ENCODE results near the gene RGS7. TPM values are rescaled to one million over a fixed set of nuclear protein-coding genes. Genes with fewer than 3 reads are reported as not detected.
"Not testable (repeated sequence)": the region's sequence is repeated elsewhere in the genome, so short reads cannot be mapped to it uniquely, and the experiment has no call there.

RGS7 gene
- total RNA-seq, 1 donor from 2014 or later = 16.0 TPM

GRCh38 chr1:240976685-240977084 lies 380.3 kb downstream of the RGS7 start:
- H3K36me3 Mint-ChIP-seq (ENCODE audit: unreplicated experiment) = no peaks in the 10 kb centered on the region
- TF ChIP-seq CTCF (IDR thresholded peaks at IDR 0.05; ENCODE audit: partially characterized antibody, unreplicated experiment) = no peak
- no peaks in the 10 kb centered on the region for H3K9me3 Mint-ChIP-seq (ENCODE audit: unreplicated experiment)
- H3K4me1 Mint-ChIP-seq (ENCODE audit: low read depth, unreplicated experiment) = peaks cover 4% of the 10 kb centered on the region
- H3K4me3 Mint-ChIP-seq (ENCODE audit: unreplicated experiment) = no peak overlapping the region
- no peak for DNase-seq
- no peaks in the 10 kb centered on the region for H3K27me3 Mint-ChIP-seq (ENCODE audit: unreplicated experiment)
- no peak overlapping the region for H3K27ac Mint-ChIP-seq (ENCODE audit: unreplicated experiment)

- no peak overlapping the region for H3K27ac Mint-ChIP-seq (ENCODE audit: unreplicated experiment)
- DNase-seq = no peak
- TF ChIP-seq CTCF (IDR thresholded peaks at IDR 0.05; ENCODE audit: partially characterized antibody, unreplicated experiment) = no peak
- H3K4me1 Mint-ChIP-seq (ENCODE audit: low read depth, unreplicated experiment) = no peaks in the 10 kb centered on the region
- peaks cover 1% of the 10 kb centered on the region for H3K9me3 Mint-ChIP-seq (ENCODE audit: unreplicated experiment)
- no peaks in the 10 kb centered on the region for H3K27me3 Mint-ChIP-seq (ENCODE audit: unreplicated experiment)
- no peak overlapping the region for H3K4me3 Mint-ChIP-seq (ENCODE audit: unreplicated experiment)
- H3K36me3 Mint-ChIP-seq (ENCODE audit: unreplicated experiment) = no peaks in the 10 kb centered on the region
These were observed 383.1 kb downstream of the RGS7 start for GRCh38 chr1:240973875-240974274.

GRCh38 chr1:240972059-240972458 lies 384.9 kb downstream of the RGS7 start:
- not testable (repeated sequence) for H3K4me3 Mint-ChIP-seq (ENCODE audit: unreplicated experiment); H3K4me1 Mint-ChIP-seq (ENCODE audit: low read depth, unreplicated experiment); H3K36me3 Mint-ChIP-seq (ENCODE audit: unreplicated experiment); H3K27me3 Mint-ChIP-seq (ENCODE audit: unreplicated experiment); H3K27ac Mint-ChIP-seq (ENCODE audit: unreplicated experiment); H3K9me3 Mint-ChIP-seq (ENCODE audit: unreplicated experiment); DNase-seq

- Mint-ChIP-seq H3K4me3 (ENCODE audit: unreplicated experiment) (no peak overlapping the region), H3K4me1 (ENCODE audit: low read depth, unreplicated experiment) (no peaks in the 10 kb centered on the region), H3K27me3 (ENCODE audit: unreplicated experiment) (no peaks in the 10 kb centered on the region), H3K27ac (ENCODE audit: unreplicated experiment) (no peak overlapping the region), H3K36me3 (ENCODE audit: unreplicated experiment) (no peaks in the 10 kb centered on the region), H3K9me3 (ENCODE audit: unreplicated experiment) (peaks cover 1% of the 10 kb centered on the region)
- TF ChIP-seq CTCF (IDR thresholded peaks at IDR 0.05; ENCODE audit: partially characterized antibody, unreplicated experiment) = no peak
- no peak for DNase-seq
These were observed 386.8 kb downstream of the RGS7 start for GRCh38 chr1:240970253-240970652.

- Mint-ChIP-seq H3K36me3 (ENCODE audit: unreplicated experiment) (no peaks in the 10 kb centered on the region), H3K27me3 (ENCODE audit: unreplicated experiment) (no peaks in the 10 kb centered on the region), H3K4me3 (ENCODE audit: unreplicated experiment) (no peak overlapping the region), H3K27ac (ENCODE audit: unreplicated experiment) (no peak overlapping the region), H3K4me1 (ENCODE audit: low read depth, unreplicated experiment) (no peaks in the 10 kb centered on the region), H3K9me3 (ENCODE audit: unreplicated experiment) (peaks cover 1% of the 10 kb centered on the region)
- no peak for TF ChIP-seq CTCF (IDR thresholded peaks at IDR 0.05; ENCODE audit: partially characterized antibody, unreplicated experiment)
- DNase-seq = no peak
These were observed 388.1 kb downstream of the RGS7 start for GRCh38 chr1:240968864-240969263.
